GM19193 (cell line): ENCODE measurements around the gene GAMT.
A peak's percentile ranks its signal among the peaks of the same experiment; 100 is the strongest.

Source experiments
- POLR2A ChIP-seq: IDR thresholded peaks from 4 replicates; pipeline ENCODE4 v1.6.1; 2011; ENCODE audit not compliant: insufficient read depth, insufficient read length; ENCODE audit errors: extremely low read depth

GAMT gene

GRCh38 chr19:1401138-1401888, at the start of gene GAMT:
GAMT (minus strand) TSS chr19:1401542; CDS start chr19:1401476, 66 bp downstream.
- TF ChIP-seq POLR2A: peak; percentile 64

- TF ChIP-seq POLR2A: no peak
These were observed 48.4 kb upstream of the GAMT start, which contains the start of gene APC2 for GRCh38 chr19:1449467-1450442. APC2 (plus strand) TSS chr19:1450121; CDS start chr19:1453002, 2,881 bp downstream.

GRCh38 chr19:1447944-1448343, 46.6 kb upstream of the GAMT start:
- TF ChIP-seq POLR2A: no peak

GRCh38 chr19:1447504-1447903, 46.2 kb upstream of the GAMT start:
- TF ChIP-seq POLR2A: no peak

GRCh38 chr19:1446713-1447481, 45.6 kb upstream of the GAMT start:
- TF ChIP-seq POLR2A: no peak

GRCh38 chr19:1445932-1446712, 44.8 kb upstream of the GAMT start:
- TF ChIP-seq POLR2A: no peak

- TF ChIP-seq POLR2A: no peak
These were observed 44.0 kb upstream of the GAMT start for GRCh38 chr19:1445185-1445931.

- no peak for TF ChIP-seq POLR2A
These were observed 40.5 kb upstream of the GAMT start for GRCh38 chr19:1441677-1442438.

- TF ChIP-seq POLR2A: no peak
These were observed 39.7 kb upstream of the GAMT start for GRCh38 chr19:1441022-1441426.

GRCh38 chr19:1440418-1440801, 39.1 kb upstream of the GAMT start:
- TF ChIP-seq POLR2A: no peak

- TF ChIP-seq POLR2A: no peak
These were observed 37.6 kb upstream of the GAMT start for GRCh38 chr19:1438933-1439354.

GRCh38 chr19:1438035-1438932, 36.9 kb upstream of the GAMT start, which contains the start of gene RPS15:
RPS15 (plus strand) TSS chr19:1438396; CDS start chr19:1438426, 30 bp downstream.
- peak; percentile 99 for TF ChIP-seq POLR2A
